ENCODE data around the gene RARRES2. TPM values are rescaled to one million over a fixed set of nuclear protein-coding genes. Genes with fewer than 3 reads are reported as not detected.

RARRES2 gene
- total RNA-seq, 1 experiment from 2014 or later = not detected

DNA sequence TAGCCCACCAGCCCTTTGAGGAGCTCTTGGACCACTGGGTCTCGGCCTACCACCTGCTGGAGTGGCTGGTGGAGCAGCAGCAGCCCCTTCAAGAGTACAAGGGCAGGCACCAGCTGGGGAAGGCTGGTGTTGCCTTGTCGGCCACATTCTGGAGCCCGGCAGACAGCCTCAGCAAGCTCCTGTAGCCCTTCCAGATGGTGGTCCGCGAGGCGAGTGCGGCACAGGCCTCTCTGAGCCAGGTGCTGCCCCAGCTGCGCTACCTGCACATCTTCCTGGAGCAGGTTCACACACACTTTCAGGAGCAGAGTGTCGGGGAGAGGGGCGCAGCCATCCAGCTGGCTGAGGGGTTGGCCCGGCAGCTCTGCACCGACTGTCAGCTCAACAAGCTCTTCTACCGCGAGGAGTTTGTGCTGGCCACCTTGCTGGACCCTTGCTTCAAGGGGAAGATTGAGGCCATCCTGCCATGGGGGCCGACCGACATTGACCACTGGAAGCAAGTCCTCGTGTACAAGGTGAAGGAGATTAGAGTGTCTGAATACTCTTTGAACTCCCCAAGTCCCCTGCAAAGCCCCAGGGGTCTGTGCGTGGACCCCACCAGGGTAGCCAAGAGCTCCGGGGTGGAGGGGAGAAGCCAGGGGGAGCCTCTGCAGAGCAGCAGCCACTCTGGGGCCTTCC is 11.1 kb downstream of the RARRES2 start:
- BruUV-seq (replicated peaks) = no TSS peak
- POLR2A ChIA-PET = no interaction called here
- H3K27ac Mint-ChIP-seq (ENCODE audit: low read depth, unreplicated experiment) = no peak overlapping the region
- H3K36me3 Mint-ChIP-seq (ENCODE audit: insufficient read depth, unreplicated experiment) = peaks cover 38% of the 10 kb centered on the region
- CTCF ChIA-PET = interaction anchor here (1.2 kb wide), 1 partner anchor 27 kb away, joined by 3 read pairs; no protein-coding TSS in a partner anchor
- intact Hi-C loops (cut with micrococcal nuclease) = no loop called here
- no peaks in the 10 kb centered on the region for H3K27me3 Mint-ChIP-seq (ENCODE audit: insufficient read depth, unreplicated experiment)
- no peak for DNase-seq (ENCODE audit: unreplicated experiment)
- no peaks in the 10 kb centered on the region for H3K9me3 Mint-ChIP-seq (ENCODE audit: unreplicated experiment)
- no peaks in the 10 kb centered on the region for H3K4me1 Mint-ChIP-seq (ENCODE audit: insufficient read depth, unreplicated experiment)
- H3K4me3 Mint-ChIP-seq (ENCODE audit: unreplicated experiment) = no peak overlapping the region
- TF ChIP-seq CTCF (IDR thresholded peaks at IDR 0.05; ENCODE audit: unreplicated experiment) = no peak

DNA sequence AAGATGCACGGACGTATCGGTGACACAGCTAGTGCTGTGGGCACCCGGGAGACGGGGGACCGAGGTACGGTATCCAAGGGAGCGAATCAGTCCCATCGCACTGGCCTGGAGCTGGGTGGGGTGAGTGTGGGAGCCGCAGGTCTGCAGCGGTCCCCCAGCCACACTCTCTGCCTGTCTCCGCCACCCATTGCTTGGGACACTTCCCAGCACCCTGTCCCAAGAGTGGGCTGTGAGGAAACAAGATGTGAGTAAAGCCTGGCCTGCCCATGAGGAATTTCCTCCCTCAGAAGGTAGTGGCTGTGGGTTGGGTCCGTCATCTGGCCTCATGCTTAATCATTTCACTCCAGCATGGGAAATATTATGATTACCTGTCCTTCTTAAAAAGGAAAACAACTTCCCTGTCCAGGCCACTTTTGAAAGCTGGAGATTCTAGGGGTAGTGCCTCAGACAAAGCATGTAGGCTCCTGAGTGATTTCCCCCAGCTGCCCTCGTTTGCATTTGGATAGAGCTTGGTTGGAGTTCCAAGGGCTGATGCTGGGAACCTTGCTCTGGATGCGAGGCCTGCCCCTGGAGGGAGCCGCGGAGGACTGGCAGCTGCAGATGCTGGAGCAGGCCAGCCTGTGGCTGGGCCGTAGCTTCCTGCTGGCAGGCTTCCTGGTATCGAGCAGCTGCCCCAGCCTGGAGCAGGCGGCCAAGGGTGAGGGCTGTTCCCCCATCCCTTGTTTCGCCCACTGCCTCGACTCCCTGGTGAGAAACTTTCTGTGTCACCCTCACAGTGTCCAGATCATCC is 11.9 kb downstream of the RARRES2 start:
- no peak for TF ChIP-seq CTCF (IDR thresholded peaks at IDR 0.05; ENCODE audit: unreplicated experiment)
- peaks cover 38% of the 10 kb centered on the region for H3K36me3 Mint-ChIP-seq (ENCODE audit: insufficient read depth, unreplicated experiment)
- no peak overlapping the region for H3K4me3 Mint-ChIP-seq (ENCODE audit: unreplicated experiment)
- CTCF ChIA-PET = interaction anchor here (1.2 kb wide), 1 partner anchor 28 kb away, joined by 3 read pairs; no protein-coding TSS in a partner anchor
- peaks cover 8% of the 10 kb centered on the region for H3K4me1 Mint-ChIP-seq (ENCODE audit: insufficient read depth, unreplicated experiment)
- no peaks in the 10 kb centered on the region for H3K27me3 Mint-ChIP-seq (ENCODE audit: insufficient read depth, unreplicated experiment)
- no peaks in the 10 kb centered on the region for H3K9me3 Mint-ChIP-seq (ENCODE audit: unreplicated experiment)
- intact Hi-C loops (cut with micrococcal nuclease) = no loop called here
- POLR2A ChIA-PET = no interaction called here
- BruUV-seq (replicated peaks) = no TSS peak
- no peak for DNase-seq (ENCODE audit: unreplicated experiment)
- H3K27ac Mint-ChIP-seq (ENCODE audit: low read depth, unreplicated experiment) = no peak overlapping the region

DNA sequence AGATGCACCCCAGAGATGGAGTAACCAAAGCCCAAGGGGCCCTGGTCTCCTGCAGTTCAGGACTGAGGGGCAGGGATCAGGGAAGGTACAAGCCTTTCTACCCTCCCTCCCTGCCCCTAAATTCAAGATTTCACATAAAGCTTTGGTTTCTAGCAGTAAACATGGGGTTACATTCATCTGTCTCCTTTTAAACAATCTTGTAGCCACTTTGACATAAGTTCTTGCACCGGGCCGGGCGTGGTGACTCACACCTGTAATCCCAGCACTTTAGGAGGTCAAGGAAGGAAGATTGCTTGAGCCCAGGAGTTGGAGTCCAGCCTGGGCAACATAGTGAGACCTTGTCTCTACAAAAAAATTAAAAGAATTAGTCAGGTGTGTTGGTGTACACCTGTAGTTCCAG is 14.1 kb downstream of the RARRES2 start:
- Mint-ChIP-seq H3K27ac (ENCODE audit: low read depth, unreplicated experiment) (no peak overlapping the region), H3K4me3 (ENCODE audit: unreplicated experiment) (no peak overlapping the region), H3K36me3 (ENCODE audit: insufficient read depth, unreplicated experiment) (peaks cover 38% of the 10 kb centered on the region), H3K9me3 (ENCODE audit: unreplicated experiment) (no peaks in the 10 kb centered on the region), H3K4me1 (ENCODE audit: insufficient read depth, unreplicated experiment) (peaks cover 16% of the 10 kb centered on the region), H3K27me3 (ENCODE audit: insufficient read depth, unreplicated experiment) (no peaks in the 10 kb centered on the region)
- POLR2A ChIA-PET = no interaction called here
- CTCF ChIA-PET = interaction anchor here (0.6 kb wide), 1 partner anchor 149 kb away, joined by 3 read pairs; no protein-coding TSS in a partner anchor
- intact Hi-C loops (cut with micrococcal nuclease) = no loop called here
- no peak for DNase-seq (ENCODE audit: unreplicated experiment)
- TF ChIP-seq CTCF (IDR thresholded peaks at IDR 0.05; ENCODE audit: unreplicated experiment) = no peak
- no TSS peak for BruUV-seq (replicated peaks)

- H3K27ac Mint-ChIP-seq (ENCODE audit: low read depth, unreplicated experiment) = no peak overlapping the region
- H3K9me3 Mint-ChIP-seq (ENCODE audit: unreplicated experiment) = no peaks in the 10 kb centered on the region
- peaks cover 16% of the 10 kb centered on the region for H3K4me1 Mint-ChIP-seq (ENCODE audit: insufficient read depth, unreplicated experiment)
- DNase-seq (ENCODE audit: unreplicated experiment) = no peak
- H3K27me3 Mint-ChIP-seq (ENCODE audit: insufficient read depth, unreplicated experiment) = no peaks in the 10 kb centered on the region
- TF ChIP-seq CTCF (IDR thresholded peaks at IDR 0.05; ENCODE audit: unreplicated experiment) = no peak
- ChIA-PET POLR2A (no interaction called here), CTCF (interaction anchor here (1.5 kb wide), 1 partner anchor 20 kb away, joined by 3 read pairs; no protein-coding TSS in a partner anchor)
- BruUV-seq (replicated peaks) = no TSS peak
- intact Hi-C loops (cut with micrococcal nuclease) = no loop called here
- no peak overlapping the region for H3K4me3 Mint-ChIP-seq (ENCODE audit: unreplicated experiment)
- H3K36me3 Mint-ChIP-seq (ENCODE audit: insufficient read depth, unreplicated experiment) = peaks cover 38% of the 10 kb centered on the region
Observed at GRCh38 chr7:150326657-150327268, 14.7 kb downstream of the RARRES2 start.
